B cell (primary cell): ENCODE measurements around the gene PRAMEF10.
"Not testable (repeated sequence)": the region's sequence is repeated elsewhere in the genome, so short reads cannot be mapped to it uniquely, and the experiment has no call there.

Source experiments
- CTCF ChIP-seq: fragments of 200-600 bp; IDR thresholded peaks from one replicate; pipeline ENCODE4 v1.8.0; 2022; ENCODE audit warnings: antibody characterized with exemption, mild to moderate bottlenecking
- EZH2 ChIP-seq: IDR thresholded peaks from 2 replicates; pipeline ENCODE4 v1.6.1; 2012; ENCODE audit warnings: borderline replicate concordance, low read depth, mild to moderate bottlenecking, moderate library complexity, low read length; ENCODE audit not compliant: insufficient read depth, poor library complexity, severe bottlenecking

GRCh38 chr1:12878453-12878852 is 19.6 kb downstream of the PRAMEF10 start:
- TF ChIP-seq CTCF, EZH2: not testable (repeated sequence)
